Measurements from ENCODE around the gene MTERF2.

The MTERF2 gene

DNA sequence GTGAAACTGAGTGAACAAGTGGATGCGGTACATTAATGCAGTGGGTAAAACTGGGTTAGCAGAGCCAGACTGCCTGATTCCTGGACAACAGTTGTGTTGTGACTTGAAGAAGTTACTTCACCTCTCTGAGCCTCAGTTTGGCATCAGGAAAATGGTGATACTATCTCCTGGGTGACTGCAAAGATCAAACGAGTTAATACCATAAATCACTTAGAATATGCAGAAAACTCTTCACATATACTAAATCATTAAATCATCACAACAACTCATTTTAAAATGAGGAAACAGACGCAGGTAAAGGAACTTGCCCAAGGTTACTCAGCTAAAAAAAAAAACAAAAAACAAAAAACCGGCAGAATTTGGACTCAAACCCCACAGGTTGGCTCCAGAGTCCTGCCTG lies 811 bp downstream of the MTERF2 start:
- DNase-seq, result no peak

DNA sequence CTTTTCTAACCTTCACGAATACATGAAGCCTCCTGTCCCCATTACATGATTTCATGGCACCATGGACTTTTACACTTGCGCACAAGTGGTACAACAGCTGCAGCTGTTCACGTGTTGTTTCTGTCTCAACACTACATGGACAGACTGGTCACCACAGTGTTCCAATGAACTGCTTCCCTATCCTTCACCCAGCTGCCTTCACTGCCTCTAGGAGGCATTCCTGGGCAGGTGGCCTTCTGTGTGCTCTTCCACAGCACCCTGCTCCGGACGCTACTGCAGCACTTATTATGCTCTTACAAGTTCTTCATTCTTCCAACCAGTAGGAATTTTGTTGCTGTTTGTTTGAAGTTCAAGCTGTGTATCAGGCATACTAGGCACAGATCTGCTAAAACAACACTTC lies 1.5 kb downstream of the MTERF2 start:
- DNase-seq, result no peak

DNA sequence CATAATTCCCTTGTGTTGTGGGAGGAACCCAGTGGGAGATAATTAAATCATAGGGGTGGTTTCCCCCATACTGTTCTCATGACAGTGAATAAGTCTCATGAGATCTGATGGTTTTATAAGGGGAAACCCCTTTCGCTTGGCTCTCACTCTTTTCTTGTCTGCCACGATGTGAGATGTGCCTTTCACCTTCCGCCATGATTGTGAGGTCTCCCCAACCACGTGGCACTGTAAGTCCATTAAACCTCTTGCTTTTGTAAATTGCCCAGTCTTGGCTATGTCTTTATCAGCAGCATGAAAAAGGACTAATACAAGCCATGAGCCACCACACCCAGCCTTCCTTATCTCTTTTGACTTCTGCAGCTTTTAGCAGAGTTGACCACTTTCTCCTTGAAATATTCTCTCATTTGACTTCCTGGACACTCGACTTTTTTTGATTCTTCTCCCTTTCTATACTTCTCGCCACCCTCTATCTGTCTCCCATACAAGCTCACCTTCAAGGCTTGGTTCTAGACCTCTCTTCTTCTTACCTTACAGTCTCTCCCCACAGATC lies 2.3 kb downstream of the MTERF2 start:
- peak in 1 of 2 experiments; percentile 9 for DNase-seq

DNA sequence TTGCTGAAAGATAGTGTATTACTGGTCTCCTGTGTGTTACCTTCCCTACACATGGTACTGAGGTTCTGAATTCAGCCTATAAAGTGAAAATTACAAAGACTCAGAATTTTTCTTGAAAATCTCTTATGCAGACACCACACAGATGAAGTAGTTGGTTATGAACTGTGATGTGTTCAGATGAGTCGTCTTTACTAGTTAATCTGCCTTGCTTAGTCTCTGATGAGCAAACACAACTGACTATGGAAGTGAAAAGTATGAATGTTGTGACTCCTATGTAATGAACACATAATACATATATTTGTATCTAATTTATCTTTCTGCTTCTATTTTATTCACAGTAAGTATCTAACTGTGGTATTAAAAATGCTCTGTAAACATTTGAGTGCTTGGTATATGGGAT lies 4.7 kb downstream of the MTERF2 start:
- DNase-seq, result no peak

DNA sequence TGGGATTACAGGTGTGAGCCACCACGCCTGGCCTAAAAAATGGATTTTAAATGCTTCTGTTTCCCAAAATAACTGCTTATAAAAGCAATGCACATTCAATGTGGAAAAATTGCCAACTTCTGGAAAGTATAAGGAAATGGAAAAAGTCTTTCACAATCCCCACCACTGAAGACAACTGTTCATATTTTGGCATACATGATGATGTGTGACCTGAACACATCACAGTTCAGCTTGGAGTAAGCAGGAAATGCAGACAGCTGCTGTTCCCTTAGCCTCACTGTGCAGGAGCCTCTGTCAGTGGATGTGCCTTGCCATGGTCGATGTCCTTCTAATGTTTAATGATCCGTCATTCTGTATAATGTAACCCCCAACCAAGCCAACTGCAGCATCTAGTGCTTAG lies 5.2 kb downstream of the MTERF2 start:
- no peak for DNase-seq

DNA sequence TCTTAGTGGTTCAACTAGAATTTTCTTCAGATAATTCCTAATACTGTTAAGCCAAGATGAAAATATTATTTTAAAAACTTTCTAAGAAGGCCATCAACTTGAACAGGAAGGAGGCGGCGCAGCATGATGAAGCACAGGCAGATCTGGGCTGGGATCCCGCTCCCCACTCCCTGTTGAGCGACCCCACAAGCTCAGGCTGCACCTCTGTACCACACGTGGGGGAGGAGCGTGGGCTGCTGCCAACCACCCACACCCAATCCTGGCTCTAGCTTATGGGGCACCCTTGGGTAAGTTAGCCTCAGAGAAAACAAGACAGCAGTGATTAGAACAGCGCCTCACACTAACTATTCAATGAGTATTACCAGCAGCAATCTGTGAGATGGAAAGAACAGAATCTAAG lies 6.0 kb downstream of the MTERF2 start:
- no peak for DNase-seq

DNA sequence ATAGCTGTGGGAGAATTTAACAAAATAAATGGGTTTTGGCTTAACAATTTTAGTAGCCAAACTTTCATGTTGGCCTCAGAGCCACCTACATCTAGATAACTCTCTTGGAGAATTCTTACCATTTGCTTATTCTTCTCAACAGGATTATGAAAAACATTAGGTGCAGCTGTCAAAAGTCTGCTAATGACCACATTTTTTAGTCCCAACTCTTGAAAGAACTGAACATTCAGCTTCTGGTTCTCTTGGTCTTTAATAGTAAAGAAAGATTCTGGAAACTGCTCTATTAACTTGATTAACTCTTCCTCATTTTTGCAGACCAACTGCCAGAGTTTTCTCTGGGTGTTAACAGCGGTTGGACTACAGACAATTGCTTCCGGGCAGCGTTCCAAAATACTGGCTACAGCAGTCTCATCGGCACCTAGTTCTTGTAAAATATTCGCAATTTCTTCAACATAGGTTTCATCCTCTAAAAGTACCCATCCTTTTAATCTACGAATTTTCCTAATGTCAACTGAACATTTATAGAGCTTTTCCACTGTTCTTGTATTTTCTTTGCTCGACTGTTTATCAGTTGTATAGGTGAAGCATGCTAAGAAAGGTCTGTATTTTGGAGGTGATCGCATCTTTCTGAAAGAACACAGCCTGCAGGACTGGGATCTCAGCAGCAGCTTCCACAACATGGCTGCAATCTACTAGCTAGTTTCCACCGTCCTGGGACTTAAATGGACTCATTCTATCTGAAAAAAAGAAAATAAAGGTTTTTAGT lies 8.7 kb downstream of the MTERF2 start:
- DNase-seq, result no peak

DNA sequence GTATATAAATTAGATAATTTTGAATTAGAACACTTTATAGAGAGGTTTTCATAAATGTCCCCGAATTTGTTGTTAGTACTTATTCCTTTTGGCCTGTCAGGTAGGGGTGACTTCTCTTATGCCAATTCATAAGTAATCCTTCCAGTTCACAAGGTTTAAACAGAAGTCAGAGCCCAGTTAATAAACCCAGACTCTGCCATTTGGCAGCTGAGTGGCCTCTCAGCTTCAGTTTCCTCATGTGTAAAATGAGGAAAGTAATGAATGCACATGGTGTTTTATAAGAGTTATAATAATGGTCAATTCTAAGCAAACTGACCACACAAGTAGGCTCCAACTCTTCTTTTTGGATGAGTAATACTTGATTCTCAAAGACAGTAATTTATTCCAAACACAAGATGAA lies 10.3 kb downstream of the MTERF2 start:
- no peak for DNase-seq

DNA sequence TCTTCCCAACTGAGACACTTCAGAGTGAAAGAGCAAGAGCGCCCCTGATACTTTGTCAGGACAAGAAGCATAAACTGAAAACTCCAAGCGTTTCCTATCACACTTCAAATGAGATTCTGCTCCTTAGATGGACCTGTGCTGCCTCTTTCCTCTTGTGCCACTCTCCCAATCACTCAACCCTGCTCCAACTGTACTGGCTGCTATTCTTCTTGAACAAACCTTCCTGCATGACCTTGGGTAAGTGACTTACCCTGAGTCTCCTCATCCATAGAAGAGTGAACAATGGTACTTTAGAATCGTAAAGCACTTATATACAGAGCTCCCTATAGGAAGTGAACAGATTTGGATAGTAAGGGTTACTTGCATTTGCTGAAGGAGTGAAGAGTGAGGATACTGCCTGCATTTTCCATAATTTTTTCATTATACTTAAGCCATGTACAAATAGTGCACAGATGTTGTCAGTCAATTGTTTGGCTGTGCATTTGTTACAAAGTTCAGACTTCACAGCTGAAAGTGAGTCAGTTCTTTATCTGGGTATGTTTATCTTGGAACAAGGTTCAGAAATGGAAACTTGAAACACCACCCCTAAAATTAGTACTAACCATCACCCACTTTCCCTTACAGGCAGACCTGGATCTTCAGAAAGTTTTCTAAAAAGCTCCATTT lies 10.8 kb downstream of the MTERF2 start:
- no peak for DNase-seq

DNA sequence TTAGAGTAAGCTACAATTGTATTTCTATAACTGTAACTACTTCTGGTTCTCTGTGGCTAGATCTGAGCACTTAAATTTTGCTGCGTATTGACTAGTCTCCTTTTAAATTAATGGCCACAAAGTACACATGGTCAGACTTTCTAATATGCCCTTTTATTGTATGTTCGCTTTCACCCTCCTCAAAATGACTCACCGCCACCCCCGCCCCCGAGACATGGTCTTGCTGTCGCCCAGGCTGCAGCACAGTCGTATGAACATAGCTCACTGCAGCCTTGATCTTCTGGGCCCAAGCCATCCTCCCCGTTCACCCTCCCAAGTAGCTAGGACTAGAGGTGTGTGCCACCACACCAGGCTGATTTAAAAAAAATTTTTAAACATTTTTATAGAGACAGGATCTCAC lies 11.8 kb downstream of the MTERF2 start:
- DNase-seq, result no peak

DNA sequence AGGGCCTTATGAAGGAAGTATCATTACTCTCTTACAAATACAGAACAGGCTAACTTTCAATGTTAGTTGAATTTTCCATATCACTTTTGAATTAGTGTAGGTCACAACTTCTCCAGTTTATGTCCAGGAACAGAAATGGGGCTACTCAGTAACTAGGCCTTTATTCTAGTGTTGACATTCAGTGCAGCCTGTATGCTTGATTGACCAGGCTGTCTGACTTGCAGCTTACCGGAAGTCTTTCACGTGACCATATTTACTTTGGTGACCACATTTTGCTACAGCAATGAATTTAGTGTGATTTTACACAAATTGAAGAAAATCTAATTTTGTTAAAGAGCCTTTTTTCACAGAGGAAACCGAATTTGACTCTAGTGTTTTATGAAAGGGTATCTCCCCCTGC lies 12.4 kb downstream of the MTERF2 start:
- DNase-seq, result no peak

DNA sequence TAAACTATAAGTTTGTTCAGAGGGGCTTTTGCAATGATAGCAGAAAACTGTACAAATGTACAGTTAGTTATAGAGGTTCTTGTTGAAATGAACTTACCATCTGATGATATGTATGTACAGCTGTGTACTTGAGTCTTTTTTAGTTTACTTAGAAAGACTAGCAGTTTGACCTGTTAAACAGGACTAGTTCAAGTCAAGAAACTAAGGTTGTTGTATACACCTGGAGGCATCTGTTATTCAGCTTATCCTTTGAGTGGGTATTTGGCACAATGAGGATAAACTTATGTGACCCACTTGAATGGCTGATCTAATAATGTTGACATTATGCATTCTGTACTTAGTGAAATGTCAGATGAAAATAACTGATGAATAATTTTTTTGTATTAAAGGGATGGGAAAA lies 13.4 kb downstream of the MTERF2 start:
- DNase-seq, result no peak

DNA sequence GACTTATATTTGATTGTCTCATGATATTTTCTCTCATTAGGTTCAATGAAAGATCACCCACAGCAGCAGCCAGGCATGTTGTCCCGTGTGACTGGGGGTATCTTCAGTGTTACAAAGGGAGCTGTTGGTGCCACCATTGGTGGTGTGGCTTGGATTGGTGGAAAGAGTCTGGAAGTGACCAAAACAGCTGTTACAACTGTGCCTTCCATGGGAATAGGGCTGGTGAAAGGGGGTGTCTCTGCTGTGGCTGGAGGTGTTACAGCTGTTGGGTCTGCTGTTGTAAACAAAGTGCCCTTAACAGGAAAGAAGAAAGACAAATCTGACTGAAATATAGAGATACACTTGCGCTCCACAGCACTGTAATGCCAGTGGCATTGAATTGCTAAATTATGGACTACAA lies 15.9 kb downstream of the MTERF2 start:
- no peak for DNase-seq

DNA sequence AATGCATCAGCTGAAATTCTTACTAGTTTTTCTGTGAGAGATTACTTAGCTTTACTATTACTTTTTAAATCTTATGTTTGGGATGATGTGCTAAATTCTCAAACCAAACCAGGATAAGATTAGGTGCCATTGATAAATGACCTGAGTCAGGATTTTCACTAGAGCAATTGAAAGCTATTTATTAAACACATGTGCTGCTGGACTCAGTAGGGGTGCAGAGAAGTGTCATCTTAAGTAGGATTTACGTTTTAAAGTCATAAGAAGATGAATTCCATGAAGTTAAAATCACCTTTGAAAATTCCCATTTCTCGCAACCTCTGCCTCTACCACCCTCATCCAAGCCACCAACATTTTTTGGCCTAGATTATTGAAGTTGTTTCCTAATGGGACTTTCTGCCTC lies 22.4 kb downstream of the MTERF2 start:
- no peak for DNase-seq

DNA sequence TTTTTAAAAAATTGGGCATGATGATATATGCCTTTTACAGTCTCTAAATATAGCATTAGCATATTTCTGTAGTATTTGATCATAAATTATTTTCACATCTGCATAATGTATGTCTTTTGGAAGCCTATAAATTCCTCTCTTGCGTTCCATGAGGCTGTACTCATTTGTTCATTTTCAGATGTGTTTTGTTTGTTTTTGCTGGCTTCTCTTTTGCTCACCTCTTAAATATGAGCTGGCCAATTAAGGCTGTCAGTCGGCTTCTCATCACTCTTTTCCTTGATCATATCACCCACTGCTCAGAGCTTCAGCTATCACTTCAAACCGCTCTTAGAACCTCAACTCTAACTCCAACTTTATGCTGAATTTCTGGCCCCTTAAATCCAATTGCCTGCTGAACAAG lies 24.7 kb downstream of the MTERF2 start:
- no peak for DNase-seq

DNA sequence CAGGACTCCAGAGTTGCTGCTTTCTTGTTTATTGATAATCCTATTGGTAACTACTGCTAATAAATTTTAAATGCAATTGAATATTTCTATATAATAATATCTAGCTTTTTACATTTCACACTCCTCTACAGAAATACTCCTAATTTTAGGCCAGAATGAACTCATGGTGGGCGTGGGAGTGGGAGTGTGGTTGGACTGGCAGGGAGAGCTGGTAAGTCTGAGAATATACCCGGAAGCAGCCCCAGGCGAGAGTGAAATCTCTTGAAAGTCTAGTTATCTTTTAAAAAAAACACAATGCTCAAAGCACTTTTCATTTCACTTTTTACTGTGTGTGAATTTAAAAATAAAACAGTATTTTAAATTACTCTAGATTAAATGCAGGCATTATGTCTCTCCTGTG lies 26.5 kb downstream of the MTERF2 start:
- no peak for DNase-seq

DNA sequence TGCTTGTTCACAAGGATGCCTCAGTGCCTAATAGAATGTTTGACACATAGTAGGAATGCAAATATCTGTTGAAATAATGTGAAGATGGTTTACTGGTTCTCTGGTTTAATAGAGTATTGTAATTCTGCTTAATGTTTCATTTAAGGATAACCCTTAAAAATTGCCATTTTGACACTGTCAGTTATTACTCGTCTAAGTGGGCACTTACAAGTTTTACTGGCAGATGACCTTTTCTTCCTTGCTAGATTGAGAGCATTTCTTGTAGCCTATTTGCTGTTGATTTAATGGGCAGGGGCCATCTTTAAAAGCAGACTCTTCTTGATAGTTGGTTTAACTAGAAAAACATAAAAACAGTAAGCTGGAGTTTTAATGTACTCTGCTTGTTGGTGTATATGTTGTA lies 29.4 kb downstream of the MTERF2 start:
- no peak for DNase-seq

DNA sequence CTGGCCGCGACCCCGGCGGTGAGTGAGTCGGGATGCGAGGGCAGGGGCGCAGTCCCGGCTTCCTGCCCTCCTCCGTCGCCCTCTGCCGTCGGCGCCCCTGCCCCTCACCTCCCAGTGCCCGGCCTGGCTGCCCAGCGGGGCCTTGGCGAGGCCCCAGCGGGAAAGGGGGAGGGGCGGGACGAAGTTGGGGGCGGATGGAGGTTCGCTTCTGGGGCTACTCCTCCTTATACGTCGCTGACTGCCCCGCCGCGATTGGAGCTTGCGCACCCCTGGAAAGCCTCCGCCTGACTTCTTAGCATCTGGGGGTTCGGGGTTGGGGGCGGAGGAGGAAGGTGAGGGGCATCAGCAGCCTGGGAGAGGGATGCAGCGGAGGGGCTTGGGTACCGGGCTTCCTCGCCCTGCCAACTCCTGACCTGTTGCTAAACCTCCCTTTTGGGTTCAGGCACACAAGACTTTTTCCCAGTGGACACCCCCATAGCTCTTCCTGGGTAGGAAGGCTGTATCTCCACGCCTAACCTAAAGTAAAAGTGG lies 30.8 kb downstream of the MTERF2 start:
- DNase-seq, result peak; percentile 40 to 42

DNA sequence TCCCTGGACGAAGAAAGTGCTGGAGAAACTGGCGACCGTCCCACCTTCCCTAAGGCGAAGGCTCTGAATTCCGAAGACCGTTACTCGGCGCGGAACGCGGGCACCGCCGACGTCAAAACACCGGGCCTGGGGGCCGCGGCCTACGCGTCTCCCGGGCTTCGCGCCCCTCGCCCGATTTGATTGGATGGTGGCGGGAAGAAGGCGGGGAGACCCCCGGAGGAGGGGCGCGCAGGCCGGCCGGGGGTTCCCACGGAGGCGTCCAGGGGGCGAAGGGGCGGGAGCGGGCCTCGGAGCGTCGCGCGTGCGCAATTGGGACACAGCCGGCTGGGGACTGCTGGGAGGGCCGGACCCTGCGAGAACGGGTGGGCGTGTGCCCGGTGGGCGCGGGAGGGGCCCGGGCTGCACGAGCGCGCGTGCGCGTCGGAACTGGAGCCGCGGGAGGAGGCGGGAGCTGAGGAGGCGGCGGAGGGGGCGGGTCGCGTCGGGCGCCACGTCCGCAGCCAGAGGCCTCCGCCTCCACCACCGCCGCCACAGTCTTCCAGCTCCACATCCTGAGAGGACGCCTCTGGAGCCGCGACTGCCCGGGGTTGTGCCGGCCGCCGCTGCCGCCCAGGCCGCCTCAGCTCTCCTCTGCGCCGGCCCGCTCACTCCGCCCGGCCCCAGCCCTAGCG lies 31.4 kb downstream of the MTERF2 start, which contains the start of gene TMEM263:
Gene TMEM263 (plus strand): TSS at position 531 of the 671 bp plus-strand sequence. CDS start 11,210 bp downstream, outside the sequence.
- DNase-seq, result peak; percentile 81 to 86

DNA sequence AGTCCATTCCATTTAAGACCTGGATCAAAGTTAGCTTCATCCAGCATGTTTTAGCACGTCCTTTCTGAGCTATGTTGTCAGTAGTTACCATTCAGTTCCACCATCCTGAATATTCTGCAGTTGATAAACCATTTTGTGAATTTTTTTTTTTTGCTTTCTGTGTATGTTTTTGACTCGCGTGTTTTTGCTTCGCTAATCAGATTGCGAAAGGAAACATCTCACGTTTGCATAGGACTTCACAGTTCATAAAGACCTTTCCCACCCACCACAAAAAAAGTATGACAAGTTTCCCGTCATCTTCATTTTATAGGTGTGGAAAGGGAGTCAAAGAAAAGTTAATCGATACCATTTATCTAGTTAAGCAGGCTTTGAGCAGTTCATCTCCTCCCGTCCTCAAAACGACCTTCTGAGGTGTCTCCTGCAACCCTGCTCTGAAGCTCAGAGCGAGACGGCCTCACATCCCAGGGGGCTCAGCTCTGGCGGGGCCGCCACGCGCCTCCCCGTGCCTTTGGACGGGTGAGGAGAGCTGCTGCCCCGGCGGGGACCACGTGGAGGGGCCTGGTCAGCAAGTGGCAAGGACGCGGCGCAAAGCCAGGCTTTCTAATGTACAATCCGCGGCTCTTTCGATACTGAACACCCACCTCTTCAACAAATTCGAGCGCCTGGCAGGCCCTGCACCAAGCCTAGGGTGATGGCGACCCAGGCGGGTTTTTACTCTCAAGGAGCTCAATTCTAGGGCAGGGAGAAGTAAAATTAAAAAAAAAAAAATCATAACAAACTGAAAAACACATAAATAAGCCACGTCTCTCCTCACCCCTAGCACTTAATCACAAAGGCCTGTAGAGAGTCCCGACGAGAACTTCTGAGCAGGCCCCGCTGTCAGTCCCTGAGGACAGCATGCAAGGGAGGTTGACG lies 32.2 kb downstream of the MTERF2 start:
- peak in 1 of 2 experiments; percentile 9 for DNase-seq

DNA sequence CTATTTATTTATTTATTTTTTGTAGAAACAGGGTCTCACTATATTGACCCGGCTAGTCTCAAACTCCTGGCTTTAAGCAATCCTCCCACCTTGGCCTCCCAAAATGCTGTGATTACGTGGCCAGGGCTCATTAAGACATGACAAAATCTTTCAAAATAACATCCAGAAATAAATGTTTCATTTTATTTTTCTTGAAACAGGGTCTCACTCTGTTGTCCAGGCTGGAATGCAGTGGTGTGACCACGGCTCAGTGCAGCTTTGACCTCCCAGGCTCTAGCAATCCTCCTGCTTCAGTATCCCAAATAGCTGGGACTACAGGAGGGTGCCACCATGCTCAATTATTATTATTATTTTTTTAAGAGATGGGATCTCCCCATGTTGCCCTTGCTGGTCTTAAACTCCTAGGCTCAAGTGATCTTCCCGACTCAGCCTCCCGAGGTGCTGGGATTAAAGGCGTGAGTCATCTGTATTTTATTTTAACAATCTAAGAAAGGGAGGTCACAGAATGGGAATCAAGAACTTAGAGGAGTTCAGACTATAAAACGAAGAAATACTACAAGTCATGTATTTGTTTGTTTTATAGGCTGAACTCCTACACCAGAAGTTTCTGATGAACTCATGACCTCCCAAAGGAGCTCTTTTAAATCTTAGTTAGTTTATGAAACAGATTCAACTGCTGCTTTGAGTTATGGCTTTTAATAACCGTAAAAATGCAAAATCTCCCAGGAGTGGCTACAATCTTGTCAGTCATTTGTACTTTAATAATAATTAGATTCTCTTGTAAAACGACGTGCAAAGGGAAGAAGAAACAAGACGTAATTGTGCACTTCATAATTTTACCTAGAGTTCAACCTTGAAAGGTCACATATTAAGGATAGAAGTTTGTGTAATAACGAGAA lies 33.3 kb downstream of the MTERF2 start:
- DNase-seq, result no peak

Measured in activated CD4-positive, alpha-beta T cell treated with anti-CD3 and anti-CD28 coated beads, Interleukin-2, amount 50 U/mL, for 4 hours (primary cell).